Activated CD8-positive, alpha-beta memory T cell treated with anti-CD3 and anti-CD28 coated beads for 24 hours (primary cell): ENCODE data around the gene DNAH3.
"Not testable (repeated sequence)": the region's sequence is repeated elsewhere in the genome, so short reads cannot be mapped to it uniquely, and the experiment has no call there.

Source experiments
- DNase-seq: peaks from one replicate; pipeline ENCODE4 v3.0.0-alpha.2; 2020

DNAH3 gene

GRCh38 chr16:20938426-20938825 is 212.2 kb downstream of the DNAH3 start:
- DNase-seq = no peak

GRCh38 chr16:20937736-20938135 is 212.9 kb downstream of the DNAH3 start:
- DNase-seq = no peak

- DNase-seq = no peak
Measured at GRCh38 chr16:20933589-20933988, 217.1 kb downstream of the DNAH3 start.

GRCh38 chr16:20931066-20931600 is 219.5 kb downstream of the DNAH3 start:
- no peak for DNase-seq

GRCh38 chr16:20930365-20930690 is 220.3 kb downstream of the DNAH3 start:
- no peak for DNase-seq

- not testable (repeated sequence) for DNase-seq
Measured at GRCh38 chr16:20929676-20930364, 220.8 kb downstream of the DNAH3 start.

- no peak for DNase-seq
Measured at GRCh38 chr16:20928774-20929411, 221.8 kb downstream of the DNAH3 start.

GRCh38 chr16:20925751-20926150 is 224.9 kb downstream of the DNAH3 start:
- DNase-seq = no peak

GRCh38 chr16:20923876-20924275 is 226.8 kb downstream of the DNAH3 start:
- no peak for DNase-seq

GRCh38 chr16:20920799-20921198 is 229.8 kb downstream of the DNAH3 start:
- no peak for DNase-seq

GRCh38 chr16:20920091-20920490 is 230.6 kb downstream of the DNAH3 start:
- DNase-seq = no peak

GRCh38 chr16:20918486-20919239 is 232.0 kb downstream of the DNAH3 start:
- DNase-seq = no peak

- no peak for DNase-seq
Measured at GRCh38 chr16:20916942-20917341, 233.7 kb downstream of the DNAH3 start.

GRCh38 chr16:20916289-20916688 is 234.4 kb downstream of the DNAH3 start:
- DNase-seq = no peak

GRCh38 chr16:20911361-20911760 is 239.3 kb downstream of the DNAH3 start:
- DNase-seq = no peak

- DNase-seq = no peak
Measured at GRCh38 chr16:20910781-20911321, 239.8 kb downstream of the DNAH3 start.

GRCh38 chr16:20906341-20907255 is 244.0 kb downstream of the DNAH3 start:
- no peak for DNase-seq

- DNase-seq = no peak
Measured at GRCh38 chr16:20905576-20905975, 245.1 kb downstream of the DNAH3 start.

GRCh38 chr16:20904507-20905081 is 246.1 kb downstream of the DNAH3 start:
- no peak for DNase-seq

GRCh38 chr16:20903899-20904506 is 246.6 kb downstream of the DNAH3 start:
- no peak for DNase-seq

- DNase-seq = no peak
Measured at GRCh38 chr16:20903116-20903898, 247.3 kb downstream of the DNAH3 start.
